ENCODE results near the gene CD52. TPM values are rescaled to one million over a fixed set of nuclear protein-coding genes. Genes with fewer than 3 reads are reported as not detected.

Gene CD52
- total and polyA plus RNA-seq, 10 donors: 206 to 3,726 (median 316) TPM

DNA sequence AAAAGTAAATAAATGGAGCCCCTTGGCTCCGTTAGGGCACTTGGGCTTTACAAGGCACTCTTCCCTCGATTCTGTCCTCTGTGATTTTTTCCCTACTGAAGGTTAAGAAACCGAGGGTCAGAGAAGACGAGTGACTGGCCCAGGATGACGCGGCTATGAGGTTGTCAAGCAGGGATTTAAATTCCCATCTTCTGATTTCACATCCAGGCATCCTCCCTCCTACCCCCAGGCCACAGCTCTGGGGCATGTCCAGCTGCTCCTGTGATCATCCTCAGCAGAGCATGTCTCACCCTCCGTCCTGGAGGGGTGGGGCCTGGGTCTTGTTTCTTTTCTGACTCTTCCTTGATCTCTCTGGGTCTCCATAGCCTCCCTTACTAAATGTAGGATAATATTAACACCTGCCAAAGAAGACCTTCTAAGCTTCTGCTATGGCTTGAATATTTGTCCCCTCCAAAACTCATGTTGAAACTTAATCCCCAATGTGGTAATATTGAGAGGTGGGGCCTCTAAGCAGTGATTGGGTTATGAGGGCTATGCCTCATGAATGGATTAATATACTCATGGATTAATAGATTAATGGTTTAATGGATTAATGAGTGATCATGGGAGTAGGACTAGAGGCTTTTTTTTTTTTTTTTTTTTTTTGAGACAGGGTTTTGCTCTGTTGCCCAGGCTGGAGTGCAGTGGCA lies 31.6 kb downstream of the CD52 start:
- Histone ChIP-seq H3K36me3 (no peaks in the 10 kb centered on the region), H3K4me3 (no peak overlapping the region), H3K4me1 (no peaks in the 10 kb centered on the region), H3K27ac (no peak overlapping the region), H3K9me3 (no peaks in the 10 kb centered on the region), H3K27me3 (replicated peaks in 1 of 7) (peaks cover 0 to under 1% (median 0%) of the 10 kb centered on the region in 7 donors)
- WGBS, 5 donors: 80 to 90% (median 87%) methylated on average over 7 of the region's 7 CpGs
- intact Hi-C loops (cut with DNase I; ENCODE audit: low total_unique reads): no loop called here
- TF ChIP-seq POLR2A (IDR thresholded peaks at IDR 0.05) (no peak), POLR2AphosphoS5 (IDR thresholded peaks at IDR 0.05) (no peak)
- TF ChIP-seq, protein P1, sequence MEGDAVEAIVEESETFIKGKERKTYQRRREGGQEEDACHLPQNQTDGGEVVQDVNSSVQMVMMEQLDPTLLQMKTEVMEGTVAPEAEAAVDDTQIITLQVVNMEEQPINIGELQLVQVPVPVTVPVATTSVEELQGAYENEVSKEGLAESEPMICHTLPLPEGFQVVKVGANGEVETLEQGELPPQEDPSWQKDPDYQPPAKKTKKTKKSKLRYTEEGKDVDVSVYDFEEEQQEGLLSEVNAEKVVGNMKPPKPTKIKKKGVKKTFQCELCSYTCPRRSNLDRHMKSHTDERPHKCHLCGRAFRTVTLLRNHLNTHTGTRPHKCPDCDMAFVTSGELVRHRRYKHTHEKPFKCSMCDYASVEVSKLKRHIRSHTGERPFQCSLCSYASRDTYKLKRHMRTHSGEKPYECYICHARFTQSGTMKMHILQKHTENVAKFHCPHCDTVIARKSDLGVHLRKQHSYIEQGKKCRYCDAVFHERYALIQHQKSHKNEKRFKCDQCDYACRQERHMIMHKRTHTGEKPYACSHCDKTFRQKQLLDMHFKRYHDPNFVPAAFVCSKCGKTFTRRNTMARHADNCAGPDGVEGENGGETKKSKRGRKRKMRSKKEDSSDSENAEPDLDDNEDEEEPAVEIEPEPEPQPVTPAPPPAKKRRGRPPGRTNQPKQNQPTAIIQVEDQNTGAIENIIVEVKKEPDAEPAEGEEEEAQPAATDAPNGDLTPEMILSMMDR (IDR thresholded peaks at IDR 0.05 in 8 of 11, conservative IDR thresholded peaks at IDR 0.05 in 3 of 11): no peak
- no peak for DNase-seq

GRCh38 chr1:26349877-26350244 lies 32.1 kb downstream of the CD52 start:
- Histone ChIP-seq H3K4me1 (no peaks in the 10 kb centered on the region), H3K36me3 (no peaks in the 10 kb centered on the region), H3K27me3 (replicated peaks in 1 of 7) (peaks cover 0 to 6% (median 0%) of the 10 kb centered on the region in 7 donors), H3K4me3 (no peak overlapping the region), H3K9me3 (no peaks in the 10 kb centered on the region), H3K27ac (no peak overlapping the region)
- WGBS, 5 donors: 79 to 92% (median 84%) methylated on average over 5 of the region's 5 CpGs
- TF ChIP-seq POLR2AphosphoS5 (IDR thresholded peaks at IDR 0.05) (no peak), POLR2A (IDR thresholded peaks at IDR 0.05) (no peak)
- TF ChIP-seq, protein P1 (IDR thresholded peaks at IDR 0.05 in 8 of 11, conservative IDR thresholded peaks at IDR 0.05 in 3 of 11): no peak
- no peak for DNase-seq
- intact Hi-C loops (cut with DNase I; ENCODE audit: low total_unique reads): no loop called here

- TF ChIP-seq POLR2AphosphoS5 (IDR thresholded peaks at IDR 0.05) (no peak), POLR2A (IDR thresholded peaks at IDR 0.05) (no peak)
- TF ChIP-seq, protein P1 (IDR thresholded peaks at IDR 0.05 in 8 of 11, conservative IDR thresholded peaks at IDR 0.05 in 3 of 11): no peak
- no peak overlapping the region for H3K4me3 ChIP-seq
- 69 to 88% (median 81%) methylated on average over 2 of the region's 2 CpGs for WGBS, 5 donors
These were observed 32.6 kb downstream of the CD52 start for GRCh38 chr1:26350343-26350700.

GRCh38 chr1:26350701-26351589 lies 33.2 kb downstream of the CD52 start:
- DNase-seq: no peak
- Histone ChIP-seq H3K27me3 (replicated peaks in 1 of 7) (peaks cover 0 to 11% (median 0%) of the 10 kb centered on the region in 7 donors), H3K4me1 (no peaks in the 10 kb centered on the region), H3K9me3 (no peaks in the 10 kb centered on the region), H3K4me3 (no peak overlapping the region), H3K36me3 (no peaks in the 10 kb centered on the region), H3K27ac (no peak overlapping the region)
- intact Hi-C loops (cut with DNase I; ENCODE audit: low total_unique reads): no loop called here
- 75 to 93% (median 84%) methylated on average over 9 of the region's 9 CpGs for WGBS, 5 donors
- TF ChIP-seq POLR2A (IDR thresholded peaks at IDR 0.05): no peak
- TF ChIP-seq, protein P1 (IDR thresholded peaks at IDR 0.05 in 8 of 11, conservative IDR thresholded peaks at IDR 0.05 in 3 of 11): no peak
- no peak for TF ChIP-seq POLR2AphosphoS5 (IDR thresholded peaks at IDR 0.05)

More at GRCh38 chr1:26350343-26350700, 32.6 kb downstream of the CD52 start:
- Histone ChIP-seq H3K9me3 (no peaks in the 10 kb centered on the region), H3K27ac (no peak overlapping the region), H3K4me1 (no peaks in the 10 kb centered on the region), H3K36me3 (no peaks in the 10 kb centered on the region), H3K27me3 (replicated peaks in 1 of 7) (peaks cover 0 to 11% (median 0%) of the 10 kb centered on the region in 7 donors)
- intact Hi-C loops (cut with DNase I; ENCODE audit: low total_unique reads): no loop called here
- no peak for DNase-seq

Measured in spleen (tissue), 11 donors.